NCI-H1694 (cell line): ENCODE measurements around the gene CHD9NB.
"Not testable (repeated sequence)": the region's sequence is repeated elsewhere in the genome, so short reads cannot be mapped to it uniquely, and the experiment has no call there.

Experiments
- DNase-seq: peaks from one replicate; lab custom pipeline; 2025; lab: John Stamatoyannopoulos, UW

CHD9NB gene

GRCh38 chr16:53084141-53084541 is 31.4 kb upstream of the CHD9NB start:
- no peak for DNase-seq

- no peak for DNase-seq
These were observed 30.4 kb upstream of the CHD9NB start for GRCh38 chr16:53083119-53083518.

- no peak for DNase-seq
These were observed 29.8 kb upstream of the CHD9NB start for GRCh38 chr16:53082509-53082908.

GRCh38 chr16:53081686-53082407 is 29.1 kb upstream of the CHD9NB start:
- no peak for DNase-seq

GRCh38 chr16:53081032-53081424 is 28.3 kb upstream of the CHD9NB start:
- DNase-seq, result no peak

- peak; percentile 53 for DNase-seq
These were observed 27.8 kb upstream of the CHD9NB start for GRCh38 chr16:53080345-53081031.

DNA sequence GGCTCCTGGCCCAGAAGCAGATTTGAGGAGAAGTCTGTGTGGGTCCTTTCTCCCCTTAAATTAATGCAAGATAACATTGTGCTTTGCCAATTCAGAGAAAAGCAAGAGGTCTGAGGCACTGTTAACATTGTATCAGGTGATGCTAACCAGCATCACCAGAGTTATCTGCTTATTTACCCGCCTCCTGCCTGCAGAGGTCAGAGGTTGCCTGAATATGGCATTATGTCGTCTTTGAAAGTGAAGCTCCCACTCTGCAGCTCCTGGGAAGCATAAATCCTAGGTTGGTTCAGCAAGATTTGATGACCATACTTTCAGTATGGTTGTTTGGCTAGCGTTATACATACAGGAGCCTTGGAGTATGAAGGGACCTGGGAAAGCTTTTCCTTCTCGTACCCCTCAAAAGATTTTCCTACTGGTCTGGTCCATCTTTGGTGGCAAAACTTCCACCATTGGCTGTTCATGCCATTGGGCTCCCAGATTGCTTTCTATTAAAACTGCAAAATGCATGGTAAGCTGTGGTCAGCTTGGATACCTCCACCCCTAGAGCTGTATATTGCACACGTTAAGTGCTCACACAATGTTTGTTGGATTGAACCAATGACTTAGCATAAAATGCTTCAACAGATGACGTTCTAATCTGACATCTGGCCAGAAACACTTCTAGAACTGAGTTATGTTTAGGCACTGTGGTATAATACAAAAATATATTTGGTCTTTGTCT is 26.2 kb upstream of the CHD9NB start:
- no peak for DNase-seq

GRCh38 chr16:53078247-53078646 is 25.6 kb upstream of the CHD9NB start:
- no peak for DNase-seq

GRCh38 chr16:53075461-53075860 is 22.8 kb upstream of the CHD9NB start:
- DNase-seq, result not testable (repeated sequence)

GRCh38 chr16:53074296-53074695 is 21.6 kb upstream of the CHD9NB start:
- not testable (repeated sequence) for DNase-seq

DNA sequence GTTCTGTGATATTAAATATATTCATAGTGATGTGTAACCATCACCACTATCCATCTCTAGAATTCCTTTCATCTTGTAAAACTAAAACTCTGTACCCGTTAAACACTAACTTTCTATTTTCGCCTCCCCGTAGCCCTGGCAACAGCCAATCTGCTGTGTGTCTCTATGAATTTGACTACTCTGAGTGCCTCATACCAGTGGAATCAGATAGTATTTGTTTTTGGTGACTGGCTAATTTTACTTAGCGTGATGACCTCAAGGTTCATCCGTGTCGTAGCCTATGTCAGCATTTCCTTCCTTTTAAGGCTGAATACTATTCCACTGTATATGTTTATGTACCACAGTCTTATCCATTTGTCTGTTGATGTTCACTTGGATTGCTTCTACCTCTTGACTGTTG is 20.3 kb upstream of the CHD9NB start:
- no peak for DNase-seq

DNA sequence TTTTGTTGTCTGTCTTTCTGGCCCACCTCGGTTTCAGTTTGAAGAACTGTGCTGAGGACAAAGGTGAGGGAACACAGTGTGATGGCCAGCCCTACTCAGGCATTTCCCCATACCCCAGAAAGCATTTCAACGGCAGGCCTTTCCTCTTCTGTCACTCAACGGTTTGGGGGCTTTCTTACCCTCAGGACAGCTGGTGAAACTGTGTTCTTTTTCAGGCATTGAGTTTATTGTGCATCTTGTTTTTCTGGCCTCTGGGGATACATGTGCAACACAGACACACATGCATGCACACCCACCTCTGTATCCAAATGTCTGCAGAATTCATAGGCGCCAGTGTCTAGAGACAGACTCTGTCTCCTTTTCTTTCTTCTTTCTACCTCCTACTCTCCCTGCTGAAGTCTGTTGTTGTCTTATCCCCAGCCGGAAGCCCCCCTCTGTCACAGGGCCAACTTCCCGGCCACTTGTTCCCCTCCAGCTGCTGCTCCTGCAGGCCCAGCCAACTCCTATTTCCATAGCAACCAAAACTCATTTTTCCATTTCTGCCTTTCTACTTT is 19.1 kb upstream of the CHD9NB start:
- DNase-seq, result peak; percentile 71

- no peak for DNase-seq
These were observed 17.1 kb upstream of the CHD9NB start for GRCh38 chr16:53069772-53070171.

DNA sequence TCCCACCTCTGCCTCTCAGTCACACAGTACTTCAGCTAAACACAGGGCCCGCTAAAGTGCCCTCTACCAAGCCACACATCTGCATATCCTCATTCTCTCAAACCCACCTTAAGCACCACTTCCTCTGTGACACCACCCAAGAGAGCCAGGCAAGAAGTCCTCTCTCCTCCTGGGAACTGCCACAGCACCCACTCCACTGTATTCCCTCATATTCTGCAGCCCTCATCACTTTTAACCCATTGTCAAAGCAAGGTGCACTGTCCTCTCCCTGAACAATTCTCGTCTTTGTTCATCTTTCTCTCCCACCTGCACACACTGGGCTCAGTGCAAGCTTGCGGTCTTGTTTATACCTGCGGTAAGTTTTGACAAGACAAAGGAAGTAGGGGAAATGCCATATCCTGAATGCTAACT is 15.7 kb upstream of the CHD9NB start:
- no peak for DNase-seq

- no peak for DNase-seq
These were observed 15.0 kb upstream of the CHD9NB start for GRCh38 chr16:53067675-53068074.

DNA sequence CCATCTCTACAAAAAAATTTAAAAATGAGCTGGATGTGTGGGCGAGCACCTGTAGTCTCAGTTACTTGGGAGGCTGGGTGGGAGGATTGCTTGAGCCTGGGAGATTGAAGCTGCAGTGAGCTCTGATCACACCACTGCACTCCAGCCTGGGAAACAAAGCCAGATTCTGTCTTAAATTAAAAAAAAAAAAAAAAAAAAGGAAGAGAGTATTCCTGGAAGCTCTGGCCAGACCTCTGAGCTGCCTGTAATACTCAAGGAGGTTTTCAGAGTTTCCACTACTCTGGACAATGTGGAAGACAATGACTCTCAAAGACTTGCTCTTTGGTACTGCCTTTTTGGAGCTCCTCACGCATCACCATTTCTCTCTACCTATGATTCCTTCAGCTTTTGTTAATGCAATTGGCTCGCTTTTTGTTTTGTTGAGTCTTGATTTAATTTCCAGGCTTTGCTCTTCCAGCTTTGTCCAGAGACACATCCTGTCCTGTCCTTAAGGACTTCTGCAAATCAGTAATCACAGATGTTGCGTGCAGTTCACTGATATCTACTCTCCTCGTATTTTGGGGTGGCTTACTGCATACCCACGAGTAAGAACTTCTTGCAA is 12.9 kb upstream of the CHD9NB start:
- no peak for DNase-seq

GRCh38 chr16:53064081-53064578 is 11.4 kb upstream of the CHD9NB start:
- no peak for DNase-seq

GRCh38 chr16:53061701-53062159 is 9.0 kb upstream of the CHD9NB start:
- no peak for DNase-seq

DNA sequence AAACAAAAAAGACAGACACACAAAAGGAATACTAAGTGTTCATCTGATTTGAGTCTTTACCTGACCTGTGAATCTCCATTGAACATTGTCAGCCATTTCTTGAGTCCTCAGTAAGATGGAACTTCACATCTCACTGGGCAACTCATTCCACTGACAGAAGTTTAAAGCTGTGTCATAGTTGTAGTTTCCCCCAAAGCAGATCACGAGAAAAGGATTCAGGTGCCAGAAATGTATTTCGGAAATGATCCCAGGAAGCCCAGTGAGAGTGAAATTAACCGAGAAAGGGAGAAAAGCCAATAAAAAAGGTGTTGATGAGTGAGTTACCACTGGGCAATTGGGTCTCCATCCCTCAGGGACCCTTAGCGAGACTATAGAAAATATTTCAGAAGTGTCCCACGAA is 8.6 kb upstream of the CHD9NB start:
- no peak for DNase-seq

DNA sequence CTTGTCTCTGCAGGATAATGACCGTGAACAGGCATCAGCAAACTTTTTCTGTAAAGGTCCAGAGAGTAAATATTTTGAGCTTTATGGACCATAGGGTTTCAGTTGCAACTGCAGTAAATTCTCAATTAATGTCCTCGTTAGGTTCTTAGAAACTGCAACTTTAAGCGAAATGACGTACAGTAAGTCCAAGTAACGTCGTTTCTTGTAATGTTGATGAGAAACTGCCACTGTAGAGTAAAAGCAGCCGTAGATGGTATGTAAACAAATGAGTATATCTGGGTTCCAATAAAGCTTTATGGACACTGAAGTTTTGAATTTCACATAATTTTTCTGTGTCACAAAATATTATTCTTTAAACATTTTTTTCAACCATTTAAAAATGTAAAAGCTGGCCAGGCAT is 7.0 kb upstream of the CHD9NB start:
- no peak for DNase-seq

GRCh38 chr16:53058882-53059281 is 6.2 kb upstream of the CHD9NB start:
- no peak for DNase-seq

DNA sequence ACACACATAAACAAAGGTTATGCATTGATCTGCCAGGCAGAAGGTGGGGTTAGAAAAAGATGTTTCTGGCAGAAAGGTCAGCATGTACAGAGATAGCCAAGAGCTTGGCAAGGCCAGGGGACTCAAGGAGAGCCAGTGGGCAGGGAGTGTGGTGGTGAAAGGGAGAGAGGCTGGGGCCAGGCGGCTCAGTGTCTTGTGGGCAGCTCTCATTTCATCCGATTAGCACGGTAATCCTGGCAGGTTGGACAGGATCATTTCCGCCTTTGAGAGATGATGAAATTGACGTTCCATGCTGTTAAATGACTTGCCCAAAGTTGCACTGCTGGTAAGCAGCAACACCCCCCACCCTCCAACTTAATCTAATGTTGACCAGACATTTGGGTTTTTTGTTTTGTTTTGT is 5.7 kb upstream of the CHD9NB start:
- DNase-seq, result no peak
